Activated T-cell treated with anti-CD3 and anti-CD28 coated beads for 48 hours (primary cell): ENCODE measurements around the gene TMEFF1.

Source experiments
- DNase-seq: peaks from one replicate; pipeline ENCODE4 v3.0.0-alpha.2; 2020; ENCODE audit warnings: low read depth

The TMEFF1 gene

DNA sequence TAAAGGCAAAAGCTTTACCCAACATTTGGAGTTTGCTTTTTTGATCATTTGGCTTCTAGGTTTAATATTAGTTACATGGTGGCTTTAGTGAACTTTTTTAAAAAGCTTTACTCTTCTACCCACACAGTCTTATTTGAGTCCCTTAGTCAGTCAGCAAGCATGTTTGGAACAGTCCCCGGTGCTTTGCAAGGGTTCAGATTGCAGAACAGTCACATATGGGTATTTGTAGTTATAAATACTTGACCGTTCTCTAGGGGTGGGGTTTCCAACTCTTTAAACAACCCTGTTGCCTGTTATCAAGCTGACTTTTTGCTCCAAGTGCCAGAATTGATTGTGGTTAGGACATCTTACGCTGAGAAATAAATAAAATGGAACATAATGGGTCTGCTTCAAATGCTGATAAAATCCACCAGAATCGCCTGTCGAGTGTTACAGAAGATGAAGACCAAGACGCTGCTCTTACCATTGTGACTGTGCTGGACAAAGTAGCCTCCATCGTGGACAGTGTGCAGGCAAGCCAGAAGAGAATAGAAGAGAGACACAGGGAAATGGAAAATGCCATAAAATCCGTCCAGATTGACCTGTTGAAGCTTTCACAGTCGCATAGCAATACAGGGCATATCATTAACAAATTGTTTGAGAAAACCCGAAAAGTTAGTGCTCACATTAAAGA is 105.0 kb downstream of the TMEFF1 start, which contains the start of gene CAVIN4:
TSS of gene CAVIN4 (plus strand) at position 304 of the 673 bp plus-strand sequence. CDS start at position 369, 65 bp downstream.
- no peak for DNase-seq

DNA sequence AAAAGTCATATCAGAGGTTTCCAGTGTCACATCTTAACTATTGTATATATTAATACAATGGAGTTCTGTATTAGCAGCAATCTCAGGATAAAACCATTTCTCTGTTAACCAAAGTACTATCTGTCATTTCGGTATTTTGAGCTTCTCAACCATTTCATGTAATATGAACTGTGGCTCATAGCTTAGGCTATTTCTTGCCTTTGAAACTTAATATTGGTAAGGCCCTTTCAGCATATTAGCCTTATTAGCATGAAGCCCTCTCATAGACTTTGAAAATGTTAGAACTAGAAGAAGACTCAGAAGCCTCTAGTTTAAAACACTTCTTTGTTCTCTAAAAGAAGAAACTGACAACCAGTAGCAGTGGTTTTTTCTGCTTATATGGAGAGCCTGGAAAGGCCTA is 105.7 kb downstream of the TMEFF1 start:
- DNase-seq, result no peak

GRCh38 chr9:100579665-100580064 is 106.7 kb downstream of the TMEFF1 start:
- DNase-seq, result no peak

GRCh38 chr9:100580257-100580656 is 107.3 kb downstream of the TMEFF1 start:
- no peak for DNase-seq

DNA sequence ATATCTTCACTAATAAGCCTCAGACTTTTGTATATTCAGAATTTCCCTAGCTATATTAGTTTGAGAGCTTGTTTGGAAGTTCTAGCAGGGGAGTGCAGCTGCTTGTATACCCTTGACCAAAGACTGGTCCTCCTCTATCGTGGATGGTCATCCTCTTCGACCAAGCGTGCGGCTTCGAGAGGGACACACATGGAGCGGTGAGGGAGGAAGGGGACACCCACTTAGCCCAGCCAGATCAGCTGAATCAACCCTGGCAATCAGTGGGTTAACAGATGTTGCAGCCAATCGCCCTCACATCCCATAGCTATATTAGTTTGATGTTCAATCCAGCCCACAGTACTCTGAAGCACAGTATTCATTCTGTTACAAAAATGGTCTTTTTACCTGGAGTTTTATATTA is 108.1 kb downstream of the TMEFF1 start:
- DNase-seq, result no peak

GRCh38 chr9:100581661-100582060 is 108.7 kb downstream of the TMEFF1 start:
- no peak for DNase-seq

DNA sequence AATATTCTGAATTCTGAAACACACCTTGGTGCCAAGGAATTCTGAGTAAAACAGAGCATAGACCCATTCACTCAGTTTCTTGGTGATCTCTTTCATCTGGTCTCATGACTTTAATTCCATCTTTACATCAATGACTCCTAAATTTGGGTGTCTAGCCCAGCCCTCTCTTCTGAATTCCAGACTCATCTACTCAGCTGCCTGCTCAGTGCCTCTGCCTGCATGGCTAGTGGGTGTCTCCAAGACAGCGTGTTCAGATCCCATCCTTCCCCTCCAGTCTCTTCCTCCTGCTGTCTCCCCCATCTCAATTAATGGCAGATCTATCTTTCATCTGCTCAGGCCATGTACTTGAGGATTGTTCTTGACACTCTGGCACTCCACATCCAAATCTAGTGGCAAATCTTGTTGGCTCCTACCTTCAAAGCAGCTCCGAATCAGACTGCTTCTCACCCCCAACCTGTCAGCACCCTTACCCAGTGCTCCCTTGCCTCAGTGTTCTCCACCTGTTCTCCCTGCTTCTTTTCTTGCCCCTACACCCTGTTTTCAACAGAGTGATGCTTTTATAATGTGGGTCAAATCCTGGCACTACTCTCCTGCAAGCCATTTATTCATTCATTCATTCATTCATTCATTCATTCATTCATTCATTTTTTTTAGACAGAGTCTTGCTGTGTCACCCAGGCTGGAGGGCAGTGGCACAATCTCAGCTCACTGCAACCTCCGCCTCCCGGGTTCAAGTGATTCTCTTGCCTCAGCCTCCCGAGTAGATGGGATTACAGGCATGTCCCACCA is 110.3 kb downstream of the TMEFF1 start:
- DNase-seq, result no peak

DNA sequence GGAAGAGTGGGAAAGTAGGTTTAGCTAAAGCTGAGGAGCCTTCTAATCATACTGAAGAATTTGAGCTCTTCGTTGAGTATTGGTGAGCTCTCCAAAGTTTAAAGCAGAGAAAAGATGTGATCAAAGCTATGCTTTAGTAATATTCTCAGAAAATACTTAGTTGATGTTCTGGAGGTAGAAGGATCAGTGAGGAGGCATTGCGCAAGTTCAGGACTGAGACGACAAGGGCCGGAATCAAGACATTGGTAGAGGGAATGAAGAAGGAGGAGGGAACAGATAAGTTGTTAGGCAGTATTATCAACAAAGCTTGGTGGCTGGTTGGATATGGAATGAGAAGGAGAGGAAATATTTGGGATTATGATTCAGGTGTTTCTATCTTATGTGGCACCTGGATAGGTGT is 112.0 kb downstream of the TMEFF1 start:
- no peak for DNase-seq

GRCh38 chr9:100586093-100586492 is 113.1 kb downstream of the TMEFF1 start:
- DNase-seq, result no peak

DNA sequence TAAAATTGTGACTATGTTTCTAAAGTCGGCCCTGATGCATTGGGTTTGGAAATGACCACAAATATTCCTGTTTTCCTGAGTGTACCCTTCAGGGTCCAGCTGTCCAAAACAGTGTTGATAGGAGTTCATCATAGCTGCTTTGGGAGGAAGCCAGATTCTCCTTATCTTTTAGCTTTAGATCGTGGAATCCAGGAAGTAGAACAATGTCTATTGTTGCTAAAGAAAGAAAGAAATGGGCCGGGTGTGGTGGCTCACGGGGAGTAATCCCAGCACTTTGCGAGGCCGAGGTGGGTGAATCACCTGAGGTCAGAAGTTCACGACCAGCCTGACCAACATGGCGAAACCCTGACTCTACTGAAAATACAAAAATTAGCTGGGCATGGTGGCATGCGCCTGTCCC is 114.4 kb downstream of the TMEFF1 start:
- DNase-seq, result no peak

DNA sequence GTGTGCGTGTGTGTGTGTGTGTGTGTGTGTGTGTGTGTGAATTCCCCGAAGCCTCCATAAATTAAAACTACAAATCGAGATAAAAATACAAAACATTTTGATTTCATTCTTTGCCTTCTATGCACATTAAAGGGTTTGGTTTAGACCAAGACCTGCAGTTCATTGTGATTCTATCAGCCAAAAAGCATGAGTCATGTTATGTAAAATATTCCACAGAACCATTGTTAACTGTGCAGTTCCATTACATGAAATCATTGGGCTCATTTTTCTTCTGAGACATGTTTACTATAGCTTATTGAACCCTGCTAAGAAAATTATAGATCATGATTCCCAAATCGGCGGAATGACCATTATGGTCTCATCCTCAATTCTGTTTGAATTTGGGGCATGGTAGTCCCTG is 116.6 kb downstream of the TMEFF1 start:
- no peak for DNase-seq

DNA sequence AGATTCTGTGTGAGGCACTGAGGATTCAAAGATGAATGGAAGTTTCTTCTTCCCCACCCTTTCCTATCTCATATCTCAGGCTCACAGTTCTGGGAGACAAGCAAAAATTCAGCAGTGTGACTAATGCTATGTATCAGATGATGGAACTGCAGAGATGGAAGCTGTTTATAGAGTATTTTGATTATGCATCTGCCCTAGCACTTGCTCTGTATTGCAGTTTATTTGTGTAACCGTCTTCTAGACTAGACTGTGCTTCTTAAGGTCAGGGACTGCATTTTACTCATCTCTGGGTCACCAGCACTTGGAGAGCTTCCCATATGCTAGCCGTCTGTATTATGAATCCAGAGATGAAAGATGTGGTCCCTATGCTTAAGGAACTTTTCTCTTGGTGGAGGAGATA is 117.5 kb downstream of the TMEFF1 start:
- no peak for DNase-seq

- DNase-seq, result no peak
These were observed 118.2 kb downstream of the TMEFF1 start for GRCh38 chr9:100591139-100591538.

- no peak for DNase-seq
These were observed 118.9 kb downstream of the TMEFF1 start for GRCh38 chr9:100591639-100592412.

DNA sequence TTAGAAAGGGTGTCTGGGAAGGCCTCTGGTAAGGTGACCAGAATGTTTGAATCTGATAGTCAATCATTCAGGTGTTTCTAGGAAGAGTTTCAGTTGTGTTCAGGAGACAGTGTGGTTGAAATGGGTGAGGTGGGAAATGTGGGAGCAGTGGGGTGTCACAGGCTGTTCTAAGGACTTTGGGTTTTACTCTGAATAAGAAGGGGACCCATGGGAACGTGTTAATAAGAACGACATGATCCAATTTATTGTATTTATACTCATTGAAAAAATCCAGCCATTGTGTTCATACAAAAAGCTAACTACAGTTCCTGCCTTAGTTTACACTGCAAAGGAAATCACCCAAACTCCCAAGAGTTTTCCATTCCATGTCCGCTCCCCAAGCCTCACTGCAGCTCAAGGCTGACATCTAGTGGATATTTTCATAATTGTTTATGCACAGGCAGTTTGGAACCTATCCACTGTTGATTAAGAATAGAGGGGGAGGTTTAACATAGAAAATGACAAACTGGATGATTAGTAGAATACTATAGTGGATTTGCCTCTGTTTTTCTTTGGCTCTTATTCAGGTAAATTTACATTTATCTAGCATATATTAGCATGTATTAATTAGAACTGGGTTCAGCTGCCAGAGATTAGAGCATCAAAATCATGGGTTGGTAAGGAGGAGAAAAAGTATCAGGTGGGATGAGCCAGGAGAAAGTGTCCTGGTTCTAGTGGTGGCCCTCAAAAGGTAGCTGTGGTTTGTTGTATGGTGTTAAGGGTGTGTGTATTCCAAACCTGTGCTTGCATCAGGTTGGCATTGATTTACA is 122.6 kb downstream of the TMEFF1 start:
- DNase-seq, result no peak

- no peak for DNase-seq
These were observed 124.3 kb downstream of the TMEFF1 start for GRCh38 chr9:100597236-100597635.

DNA sequence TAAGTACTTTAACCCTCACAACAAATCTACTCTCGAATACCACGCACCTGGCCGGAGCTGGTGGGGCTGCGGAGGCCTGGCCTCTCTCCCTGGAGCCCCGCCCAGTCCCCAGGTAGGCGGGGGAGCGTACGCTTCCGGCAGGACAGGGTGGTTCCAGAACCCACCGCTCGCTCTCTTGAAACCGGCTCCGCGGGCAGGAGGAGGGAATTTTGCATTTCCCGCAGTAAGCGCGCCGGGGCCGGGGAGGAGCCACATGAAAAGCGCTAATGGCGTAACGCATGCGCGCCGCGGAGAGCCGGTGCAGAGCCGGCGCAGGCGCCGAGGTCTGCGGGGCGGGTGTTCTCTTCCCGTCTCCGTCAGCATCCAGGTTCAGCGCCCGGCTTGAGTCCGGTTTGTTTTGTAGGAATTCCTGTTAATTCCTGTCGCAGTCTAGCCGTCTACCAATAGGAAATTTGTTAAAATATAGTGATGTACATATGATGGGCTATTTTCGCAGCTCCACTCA is 125.7 kb downstream of the TMEFF1 start:
- DNase-seq, result peak; percentile 67

- DNase-seq, result no peak
These were observed 127.7 kb downstream of the TMEFF1 start for GRCh38 chr9:100600521-100601079.

DNA sequence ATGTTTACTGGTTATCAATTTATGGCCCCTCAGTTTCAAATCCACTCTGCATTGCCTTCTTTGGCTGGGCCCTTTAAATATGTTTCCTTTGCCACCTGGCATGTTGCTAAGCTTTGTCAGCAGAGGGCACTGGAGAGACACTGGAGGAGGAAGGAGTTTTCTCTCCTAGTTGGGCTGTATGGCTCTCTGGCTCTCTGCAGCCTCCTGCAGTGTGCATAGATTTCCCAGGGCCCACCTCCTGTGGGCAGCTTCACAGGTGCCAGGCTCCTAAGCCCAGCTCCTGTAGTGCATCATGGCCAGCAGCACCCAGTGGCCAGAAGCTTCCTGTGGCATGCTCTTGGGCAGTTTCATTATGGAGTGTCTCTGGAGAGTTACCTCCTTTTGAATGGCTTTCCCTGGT is 128.3 kb downstream of the TMEFF1 start:
- DNase-seq, result no peak

DNA sequence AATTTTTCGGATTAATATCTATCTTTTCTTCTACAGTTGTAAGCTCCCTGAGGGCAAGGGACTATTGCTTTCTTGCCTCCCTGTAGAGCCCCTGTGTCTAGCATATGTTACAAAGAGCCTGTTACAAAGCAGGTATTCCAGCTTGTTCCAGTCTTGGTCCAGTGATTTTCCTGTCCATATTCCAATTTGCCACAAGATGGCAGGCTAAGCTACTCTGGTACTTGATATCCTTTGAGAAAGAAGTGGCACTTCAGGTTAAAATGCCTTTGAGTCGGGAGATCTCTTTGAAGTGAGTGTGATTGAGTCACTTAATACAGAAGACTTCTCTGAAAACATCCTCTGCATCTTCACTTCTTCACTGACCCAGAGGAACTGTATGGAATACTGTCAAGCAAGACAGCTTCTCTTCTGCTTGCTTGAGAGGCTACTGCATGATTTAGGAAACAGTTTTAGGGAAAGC is 129.4 kb downstream of the TMEFF1 start:
- no peak for DNase-seq

DNA sequence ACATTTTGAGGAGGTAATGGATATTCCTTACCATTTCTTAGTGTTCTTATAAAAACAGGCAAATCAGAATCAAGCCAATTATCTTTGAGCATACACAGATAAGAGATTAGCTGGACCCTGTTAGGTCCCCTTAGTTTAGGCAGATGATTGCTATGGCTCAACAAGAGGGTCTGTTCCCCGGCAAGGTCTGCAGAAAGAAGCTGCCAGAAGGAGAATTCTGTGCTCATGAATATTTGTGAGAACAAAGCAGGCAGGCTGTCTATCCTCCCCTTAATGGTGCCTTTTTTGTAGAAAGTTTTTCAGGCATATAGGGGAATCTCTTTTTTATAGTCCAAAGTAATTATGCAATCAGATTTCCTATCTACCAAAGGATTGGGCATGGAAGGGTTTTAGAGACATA is 132.5 kb downstream of the TMEFF1 start:
- no peak for DNase-seq
